Measurements from ENCODE around the gene FGFBP2.

The FGFBP2 gene, protein sequence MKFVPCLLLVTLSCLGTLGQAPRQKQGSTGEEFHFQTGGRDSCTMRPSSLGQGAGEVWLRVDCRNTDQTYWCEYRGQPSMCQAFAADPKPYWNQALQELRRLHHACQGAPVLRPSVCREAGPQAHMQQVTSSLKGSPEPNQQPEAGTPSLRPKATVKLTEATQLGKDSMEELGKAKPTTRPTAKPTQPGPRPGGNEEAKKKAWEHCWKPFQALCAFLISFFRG

DNA sequence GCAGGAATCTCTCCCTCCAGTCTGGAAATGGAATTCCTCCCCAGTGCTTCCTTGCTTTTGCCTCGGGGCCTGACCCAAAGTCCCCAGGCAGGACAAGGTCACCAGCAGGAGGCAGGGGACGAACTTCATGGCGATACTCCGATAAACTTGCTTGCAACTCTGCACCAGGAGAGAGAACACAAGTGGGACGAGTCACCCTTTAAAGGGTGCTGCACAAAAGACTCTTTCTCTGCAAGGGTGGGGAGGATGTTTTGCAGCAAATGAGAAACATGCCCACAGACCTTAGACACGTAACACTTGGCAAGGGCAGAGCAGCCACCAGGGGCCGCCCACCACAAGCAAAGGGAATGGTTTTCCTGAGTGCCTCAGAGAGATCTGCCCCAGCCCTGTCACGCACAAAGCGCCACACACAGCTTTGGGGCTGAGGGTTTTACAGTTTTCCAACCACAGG lies at the start of gene FGFBP2:
Gene FGFBP2 (minus strand): TSS at position 175 of the 451 bp plus-strand sequence. CDS start 46 bp downstream, at position 129.
- DNase-seq, result peak; percentile 69

DNA sequence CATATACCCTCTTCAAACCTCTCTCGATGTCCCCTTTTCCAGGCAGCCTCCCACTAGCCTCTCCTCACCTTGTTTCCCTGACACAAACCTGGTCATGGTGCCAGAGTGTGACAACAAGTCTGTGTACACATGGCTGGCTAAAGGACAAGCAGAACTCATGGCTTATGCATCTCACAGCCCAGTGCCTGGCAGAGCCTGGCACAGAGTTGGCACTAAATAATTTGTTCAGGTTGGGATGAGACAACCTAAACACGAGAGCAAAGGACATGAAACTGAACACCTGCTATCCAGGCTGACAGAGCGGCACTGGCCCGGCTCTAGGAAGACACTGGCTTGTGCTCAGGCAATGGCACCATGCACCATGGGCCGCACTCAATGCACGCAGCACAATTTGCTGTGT lies 48.2 kb upstream of the FGFBP2 start:
- DNase-seq, result no peak

DNA sequence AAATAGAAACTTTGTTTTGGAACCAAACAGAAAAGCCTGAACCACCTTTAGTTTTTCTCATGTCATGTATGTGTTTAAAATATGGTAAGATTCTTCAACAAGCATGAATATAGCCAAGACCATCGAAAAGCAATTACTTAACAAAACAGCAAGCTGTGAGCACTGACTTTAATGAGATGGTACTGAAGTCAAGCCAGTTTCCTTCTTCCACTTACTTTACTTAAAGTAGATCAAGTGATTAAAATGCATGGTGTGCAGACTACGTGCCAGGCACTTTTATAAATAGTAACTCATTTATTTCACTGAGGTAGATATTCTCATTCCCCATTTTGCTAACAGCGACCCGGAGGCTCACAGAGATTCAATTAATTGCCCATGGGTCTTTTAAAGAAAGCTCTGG lies 46.2 kb upstream of the FGFBP2 start:
- DNase-seq, result no peak

DNA sequence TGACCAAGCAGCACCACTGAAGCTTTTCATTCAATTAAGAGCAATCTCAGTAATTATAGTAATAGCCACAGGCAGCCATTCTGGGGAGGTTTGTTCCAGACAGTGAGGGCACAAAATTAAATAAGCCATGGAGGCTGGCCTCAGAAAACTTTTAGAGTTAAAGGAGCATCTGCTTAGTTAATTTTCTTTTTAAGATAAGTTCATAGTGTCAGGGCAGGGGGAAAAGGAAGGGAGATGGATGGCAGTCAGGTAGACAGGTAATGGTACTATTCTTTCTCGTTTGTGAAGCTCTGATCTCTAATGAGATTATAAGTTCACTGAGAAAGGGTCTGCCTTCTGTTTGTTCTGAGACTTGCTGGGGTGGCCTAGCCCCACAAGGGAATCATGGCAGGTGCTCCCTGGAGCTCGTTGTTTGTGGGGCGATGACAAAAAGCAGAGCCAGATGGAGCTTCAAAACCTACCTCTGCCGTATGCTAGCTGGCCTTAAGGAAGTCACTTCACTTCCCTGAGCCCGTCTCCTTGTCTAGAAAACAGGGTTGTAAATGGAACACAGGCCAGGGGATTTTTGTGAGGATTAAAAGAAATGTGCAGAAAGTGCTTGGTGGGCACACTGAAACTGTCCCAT lies 44.6 kb upstream of the FGFBP2 start:
- DNase-seq, result peak; percentile 87

DNA sequence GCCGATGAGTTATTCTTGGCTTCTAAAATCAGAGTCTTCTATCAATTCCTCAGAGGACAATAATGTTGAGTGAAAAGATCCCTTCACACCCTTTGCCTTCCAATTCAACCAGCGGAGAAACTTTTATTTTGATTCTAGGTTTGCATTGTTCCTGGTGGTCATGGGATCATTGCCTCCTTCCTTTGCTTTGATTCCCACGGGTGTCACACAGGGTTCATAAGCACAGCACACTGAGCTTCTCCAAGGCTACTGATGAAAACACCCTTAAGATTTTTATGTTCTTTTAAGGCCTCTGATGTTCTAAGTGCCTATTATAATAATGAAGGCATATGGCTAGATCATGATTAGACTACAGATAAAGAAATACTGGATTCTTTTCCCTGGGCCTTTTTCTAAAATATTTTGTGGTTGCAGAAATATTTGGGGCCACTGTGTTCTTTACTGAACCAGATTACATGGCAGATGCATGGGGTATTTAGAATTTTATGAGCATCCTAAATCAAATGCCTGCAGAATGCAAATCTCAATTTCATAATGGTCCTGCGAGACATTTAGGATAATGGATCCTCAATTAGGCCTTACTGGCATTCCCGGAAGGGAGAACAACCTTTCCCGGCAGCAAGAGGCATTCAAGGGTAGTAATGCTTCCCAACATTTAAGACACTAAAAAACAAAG lies 43.9 kb upstream of the FGFBP2 start:
- DNase-seq, result peak; percentile 49

DNA sequence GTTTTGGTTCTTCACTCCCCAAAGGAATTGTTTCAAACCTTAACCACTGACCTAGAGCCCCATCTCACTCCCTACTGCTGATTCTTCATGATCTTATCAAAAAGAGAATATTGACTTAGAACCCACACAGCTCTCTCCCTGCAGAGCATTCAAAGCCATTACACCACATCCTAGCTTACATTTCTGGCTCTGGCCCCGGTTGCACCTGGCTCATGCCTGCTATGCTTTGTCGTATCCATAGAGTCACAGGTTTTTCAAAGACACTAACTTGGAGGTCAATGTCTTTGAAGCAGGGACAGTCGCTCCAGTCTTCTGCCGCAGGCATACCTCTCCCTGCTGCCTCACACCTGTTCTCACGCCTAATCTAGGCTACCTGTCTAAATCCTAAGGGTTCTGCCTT lies 42.7 kb upstream of the FGFBP2 start:
- DNase-seq, result no peak

DNA sequence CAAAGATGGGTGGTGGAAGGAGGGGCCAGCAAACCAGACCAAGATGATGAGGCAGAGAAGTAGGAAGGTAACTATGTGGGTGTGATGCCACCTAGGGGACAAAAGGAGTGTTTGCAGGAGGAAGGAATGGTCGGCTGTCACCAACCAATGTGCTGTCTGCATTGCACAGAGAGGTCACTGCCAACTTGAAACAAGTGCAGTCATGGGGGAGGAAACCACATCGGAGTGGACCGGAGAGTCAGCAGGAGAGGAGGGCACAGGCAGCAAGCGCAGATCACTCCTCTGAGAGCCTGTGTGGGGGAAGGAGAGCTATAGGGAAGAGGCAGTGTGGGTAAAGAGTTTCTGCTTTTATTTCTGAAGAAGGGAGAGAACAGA lies 38.5 kb upstream of the FGFBP2 start:
- DNase-seq, result peak; percentile 70

DNA sequence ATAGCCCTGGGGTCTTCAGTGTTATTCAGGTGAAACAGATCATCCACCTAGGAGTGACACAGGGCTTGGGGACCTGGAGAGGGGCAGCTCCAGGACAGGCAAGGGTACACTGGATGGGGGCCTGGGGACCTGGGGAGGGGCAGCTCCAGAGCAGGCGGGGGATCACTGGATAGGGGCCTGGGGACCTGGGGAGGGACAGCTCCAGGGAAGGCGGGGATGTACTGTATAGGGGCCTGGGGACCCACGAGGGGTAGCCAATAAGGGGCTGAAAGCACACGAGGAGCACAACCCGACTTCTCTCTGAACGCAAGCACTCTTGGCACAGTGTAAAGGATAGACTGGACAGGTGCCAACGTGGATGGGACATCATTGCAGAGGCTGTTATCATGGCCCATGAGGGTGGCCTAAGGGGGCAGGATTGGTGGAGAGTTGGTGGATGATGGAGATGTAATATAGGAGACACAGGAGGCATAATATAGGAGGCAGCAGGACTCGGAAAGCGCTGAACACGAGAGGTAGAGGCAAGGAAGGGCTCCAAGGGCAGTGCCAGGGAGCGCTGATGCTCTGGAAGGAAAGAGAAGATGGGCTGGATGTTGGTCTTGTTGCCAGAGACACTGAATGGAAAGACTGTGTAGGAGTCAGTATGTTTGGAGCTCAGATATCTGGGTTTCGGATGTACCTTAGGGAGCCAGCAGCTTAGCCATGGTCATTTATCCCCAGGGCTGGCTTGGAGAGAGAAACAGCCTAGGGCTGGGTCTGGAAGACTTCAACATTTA lies 37.9 kb upstream of the FGFBP2 start:
- no peak for DNase-seq

DNA sequence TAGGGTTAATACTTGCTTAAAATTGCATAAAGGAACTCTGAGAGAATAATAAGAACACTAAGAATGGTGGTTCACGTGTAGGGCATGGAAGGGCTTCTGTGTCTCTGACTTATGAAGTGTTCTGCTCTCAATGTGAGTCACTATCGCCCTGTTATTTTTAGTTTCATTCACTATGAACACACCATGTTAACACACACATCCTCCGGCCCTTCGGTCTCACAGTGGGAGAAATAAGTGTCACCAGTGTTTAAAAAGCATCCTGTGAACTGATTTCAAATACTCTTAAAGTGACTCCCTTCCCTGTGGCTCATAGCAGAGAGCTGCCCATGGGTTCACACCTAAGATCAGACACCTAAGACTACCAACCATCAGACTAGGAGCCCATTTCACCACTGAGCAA lies 33.8 kb upstream of the FGFBP2 start:
- DNase-seq, result no peak

DNA sequence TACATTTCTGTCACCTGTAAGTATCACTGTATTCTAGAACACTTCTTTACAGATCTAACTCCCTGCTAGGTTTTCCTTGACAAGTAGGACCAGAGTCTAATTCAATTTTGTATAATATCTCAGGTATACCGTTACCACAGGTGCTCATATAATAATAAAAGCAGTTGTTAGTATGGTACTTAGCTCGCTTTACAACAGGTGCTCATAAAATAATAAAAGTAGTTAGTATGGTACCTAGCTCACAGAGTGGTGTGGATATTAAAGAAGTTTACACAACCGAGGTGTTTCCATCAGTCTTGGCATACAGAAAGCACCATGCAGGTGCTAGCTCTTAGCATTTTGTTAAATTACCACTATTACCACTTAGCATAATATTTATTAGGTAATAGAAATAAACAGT lies 32.9 kb upstream of the FGFBP2 start:
- no peak for DNase-seq

DNA sequence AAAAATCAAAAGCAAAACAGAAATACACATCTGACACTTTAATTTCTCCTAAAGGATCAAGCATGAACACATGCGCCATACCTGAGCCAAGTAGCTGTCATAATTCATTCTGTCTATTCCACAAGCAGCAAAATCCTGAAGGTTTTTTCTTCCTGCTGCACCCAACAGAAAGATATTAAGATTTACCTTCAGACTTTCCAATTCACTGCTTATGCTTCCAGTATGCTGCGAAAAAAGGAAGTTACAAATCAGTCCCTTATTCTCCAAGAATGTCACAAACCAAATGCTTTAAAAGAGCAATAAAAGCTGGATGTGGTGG lies 29.2 kb upstream of the FGFBP2 start:
- no peak for DNase-seq

DNA sequence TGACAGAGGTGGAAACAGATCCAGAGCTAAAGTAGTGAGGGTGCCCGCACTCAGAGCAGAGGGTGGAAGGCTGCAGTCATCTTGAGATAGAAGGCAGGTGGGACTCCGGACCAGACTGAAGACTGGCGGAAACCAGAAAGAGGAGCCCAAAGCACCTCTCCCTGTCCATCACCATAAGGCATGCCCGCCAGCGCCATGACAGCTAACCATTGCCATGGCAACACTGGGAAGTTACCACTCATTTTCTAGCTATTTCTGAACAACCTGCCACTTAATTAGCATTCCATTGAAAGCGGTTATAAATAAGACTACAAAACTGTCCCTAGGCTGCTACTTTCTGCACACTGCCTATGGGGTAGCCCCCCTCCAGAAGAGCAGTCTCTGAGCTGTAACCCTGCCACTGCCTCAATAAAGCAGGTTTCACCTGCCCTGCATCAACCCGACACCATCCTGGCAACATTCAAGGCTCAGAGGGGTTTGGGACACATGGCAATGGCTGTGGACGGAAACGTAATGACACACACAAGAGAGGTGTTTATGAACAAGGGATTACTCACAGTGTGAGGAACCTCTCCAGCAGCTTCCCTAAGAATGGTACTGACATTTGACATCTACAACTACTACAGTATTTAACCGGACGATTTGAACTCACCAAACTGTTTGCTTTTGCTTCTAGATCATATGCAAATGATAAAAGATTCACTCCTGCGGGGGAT lies 27.8 kb upstream of the FGFBP2 start:
- DNase-seq, result no peak

DNA sequence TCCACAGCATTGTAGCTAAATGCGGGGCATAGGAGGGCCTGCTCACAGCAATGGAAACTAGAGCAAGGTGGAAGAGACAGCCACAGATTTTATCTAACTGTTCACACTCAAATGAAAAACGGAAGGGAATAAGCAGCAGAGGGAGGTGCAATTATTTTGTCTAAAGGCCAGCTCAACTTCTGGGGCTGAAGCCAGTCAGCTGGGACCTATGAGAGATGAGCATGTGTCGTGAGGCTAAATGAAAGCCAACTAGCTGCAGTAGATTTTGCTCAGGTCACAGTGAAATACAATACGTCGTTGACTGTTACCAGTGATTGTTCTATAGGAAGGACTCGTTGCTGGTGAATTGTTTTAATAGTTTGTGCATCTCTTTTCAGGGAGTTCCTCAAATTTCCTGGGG lies 26.4 kb upstream of the FGFBP2 start:
- DNase-seq, result no peak

DNA sequence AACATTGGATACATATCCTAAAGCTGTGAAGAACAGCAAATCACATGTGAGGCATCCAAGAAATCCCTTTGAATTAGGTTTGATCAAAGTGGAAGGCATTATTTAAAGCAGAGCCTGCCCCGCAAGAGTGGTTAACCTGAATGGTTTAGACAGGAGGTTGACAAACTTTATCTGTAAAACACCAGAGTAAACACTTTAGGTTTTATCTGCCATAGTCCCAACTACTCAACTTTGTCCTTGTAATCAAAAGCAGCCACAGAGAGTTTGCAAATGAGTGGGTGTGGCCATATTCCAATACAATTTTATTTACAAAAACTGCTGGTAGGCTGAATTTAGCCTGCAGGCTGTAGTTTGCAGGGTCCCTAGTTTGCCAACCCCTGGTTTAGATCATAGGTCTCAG lies 25.2 kb upstream of the FGFBP2 start:
- no peak for DNase-seq

DNA sequence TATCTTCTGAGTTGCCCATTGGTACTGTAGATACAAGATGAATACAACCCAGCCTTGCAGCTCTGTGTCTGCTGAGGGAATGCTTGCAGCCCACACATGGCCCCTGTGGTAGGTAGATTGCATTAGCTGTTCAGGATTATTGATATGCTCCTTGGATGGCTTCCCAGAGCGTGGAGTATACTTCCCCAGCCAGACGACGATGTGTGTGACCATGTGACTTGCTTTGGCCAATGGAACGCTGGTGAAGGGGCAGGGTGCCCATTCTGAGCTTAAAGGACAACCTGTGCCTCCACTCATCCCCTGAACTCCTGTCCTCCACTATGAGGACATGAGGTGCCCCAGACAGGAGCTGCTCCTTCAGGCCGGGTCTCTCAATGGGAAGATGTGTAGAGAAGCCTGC lies 23.9 kb upstream of the FGFBP2 start:
- no peak for DNase-seq

DNA sequence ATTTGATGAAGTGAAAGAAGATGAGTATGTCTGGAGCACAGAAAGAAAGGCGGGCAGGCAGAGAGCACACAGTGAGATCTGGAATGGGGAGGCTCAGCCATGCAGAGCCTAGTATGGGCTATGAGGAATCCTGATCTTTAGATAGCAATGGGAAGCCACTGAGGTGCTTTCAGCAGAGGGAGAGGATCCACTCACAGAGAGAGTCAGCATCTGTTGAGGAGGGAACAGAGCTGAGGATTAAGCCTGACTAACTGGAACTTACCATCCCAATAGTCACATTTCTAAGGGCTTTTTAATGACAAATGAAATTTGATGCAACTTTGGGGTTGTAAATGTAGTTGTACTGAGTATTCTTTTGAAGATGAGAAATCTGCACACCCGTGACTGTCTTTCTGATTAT lies 20.6 kb upstream of the FGFBP2 start:
- DNase-seq, result no peak

DNA sequence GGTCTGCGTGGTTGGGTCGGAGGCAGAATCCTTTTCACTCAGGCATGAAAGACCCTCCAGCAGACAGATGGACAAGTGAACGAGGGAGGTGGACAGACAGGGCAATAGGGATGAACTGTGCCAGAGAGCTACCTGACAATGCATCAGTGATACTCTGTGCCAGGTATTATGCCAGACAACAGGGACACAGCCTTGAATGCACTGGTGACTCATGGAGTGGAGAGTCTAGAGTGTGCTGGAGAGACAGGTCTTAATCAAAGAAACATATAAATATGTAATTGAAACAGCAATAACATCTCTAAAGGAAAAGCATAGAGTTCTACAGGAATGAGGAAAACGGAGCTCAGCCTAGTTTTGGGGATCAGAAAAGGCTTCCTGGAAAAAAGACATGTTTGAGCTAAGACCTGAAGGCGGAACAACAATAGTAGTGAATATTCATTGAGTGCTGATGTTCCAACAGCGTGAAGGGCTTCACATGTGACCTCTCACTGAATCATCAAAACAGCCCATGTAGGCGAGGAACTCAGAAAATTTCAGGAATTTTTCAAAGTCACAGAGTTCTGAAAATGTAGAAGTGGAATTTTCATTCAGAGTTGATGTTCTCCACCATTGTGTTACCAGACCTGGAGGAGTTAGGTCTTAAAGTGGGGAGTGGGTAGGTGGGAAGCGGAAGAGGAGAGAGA lies 20.0 kb upstream of the FGFBP2 start:
- no peak for DNase-seq

DNA sequence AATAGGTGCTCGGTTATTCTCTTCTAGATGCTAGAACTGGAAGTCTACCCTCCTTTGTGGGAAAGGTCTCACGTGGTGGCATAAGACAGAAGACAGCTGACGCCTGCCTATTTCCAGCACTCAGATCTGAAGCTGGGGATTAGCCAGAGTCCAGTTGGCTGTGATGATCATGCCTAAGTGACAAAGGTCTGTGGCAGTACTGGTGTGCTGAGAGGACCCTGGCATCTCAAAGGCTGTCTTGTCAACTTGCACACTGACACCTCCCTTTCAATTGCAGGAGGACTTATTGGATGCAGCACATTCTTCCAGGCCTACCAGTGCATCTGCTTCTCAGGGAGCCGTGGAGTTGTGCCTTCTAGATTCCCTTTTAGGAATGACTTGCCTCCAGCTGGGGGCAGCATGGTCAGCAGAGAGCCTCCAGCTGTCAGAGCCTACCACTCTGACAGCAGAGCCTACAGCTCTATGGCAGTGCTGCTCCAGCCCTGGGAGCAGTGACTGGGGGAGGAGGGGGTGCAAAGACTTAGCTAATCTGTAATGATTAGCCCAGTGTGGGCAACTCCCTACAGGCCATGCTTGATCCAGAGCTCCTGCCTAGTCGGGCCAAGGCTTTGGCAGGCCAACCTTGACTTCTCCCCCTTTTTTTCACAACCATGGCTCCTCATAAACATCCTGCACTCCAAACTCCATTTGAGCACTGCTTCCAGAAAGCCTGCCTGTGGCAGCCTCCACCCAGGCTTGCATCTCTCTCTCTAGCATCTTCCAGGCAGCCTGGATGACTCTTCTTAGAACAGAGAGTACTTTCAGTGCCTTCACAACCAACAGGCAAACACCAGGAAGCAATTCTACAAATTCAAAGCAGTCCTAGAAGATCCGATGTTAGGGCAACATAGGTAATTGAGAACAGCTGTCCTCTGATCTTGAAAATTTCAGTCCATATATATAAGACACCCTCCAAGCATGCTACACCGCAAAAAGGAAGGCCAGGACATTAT lies 13.8 kb upstream of the FGFBP2 start:
- DNase-seq, result peak; percentile 29

DNA sequence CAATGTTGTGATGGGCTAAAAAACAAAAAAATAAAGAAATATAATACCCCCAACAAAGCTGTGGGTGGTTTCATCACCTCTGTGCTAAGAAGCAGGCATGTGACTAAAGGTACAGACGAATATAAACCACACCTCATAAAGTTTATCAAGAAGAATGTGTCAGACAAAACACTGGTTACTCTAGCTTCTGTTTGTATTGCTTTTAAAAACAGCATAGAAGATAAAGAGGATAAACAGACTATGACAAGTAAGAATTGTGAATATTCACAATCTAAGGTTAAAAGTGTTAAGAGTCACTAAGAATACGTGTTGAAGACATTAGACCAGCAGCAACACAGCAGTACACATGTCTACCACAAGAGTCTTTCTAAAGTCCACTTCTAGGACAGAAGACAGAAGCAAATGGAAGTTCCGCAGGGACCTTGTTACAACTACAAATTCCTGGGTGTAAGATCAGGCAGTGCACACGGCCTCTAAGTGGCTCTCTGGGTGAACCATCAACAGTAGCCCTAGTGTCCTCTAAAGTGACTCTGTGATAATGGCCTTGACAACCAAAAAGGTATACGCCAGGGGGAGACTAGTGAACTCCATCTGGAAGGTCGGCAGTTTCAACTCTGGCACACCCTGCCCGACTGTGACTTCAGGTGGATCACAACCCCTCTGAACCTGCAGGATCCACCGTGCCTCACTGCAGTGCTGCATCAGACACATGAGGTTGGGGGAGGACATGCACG lies 8.3 kb upstream of the FGFBP2 start:
- DNase-seq, result no peak

DNA sequence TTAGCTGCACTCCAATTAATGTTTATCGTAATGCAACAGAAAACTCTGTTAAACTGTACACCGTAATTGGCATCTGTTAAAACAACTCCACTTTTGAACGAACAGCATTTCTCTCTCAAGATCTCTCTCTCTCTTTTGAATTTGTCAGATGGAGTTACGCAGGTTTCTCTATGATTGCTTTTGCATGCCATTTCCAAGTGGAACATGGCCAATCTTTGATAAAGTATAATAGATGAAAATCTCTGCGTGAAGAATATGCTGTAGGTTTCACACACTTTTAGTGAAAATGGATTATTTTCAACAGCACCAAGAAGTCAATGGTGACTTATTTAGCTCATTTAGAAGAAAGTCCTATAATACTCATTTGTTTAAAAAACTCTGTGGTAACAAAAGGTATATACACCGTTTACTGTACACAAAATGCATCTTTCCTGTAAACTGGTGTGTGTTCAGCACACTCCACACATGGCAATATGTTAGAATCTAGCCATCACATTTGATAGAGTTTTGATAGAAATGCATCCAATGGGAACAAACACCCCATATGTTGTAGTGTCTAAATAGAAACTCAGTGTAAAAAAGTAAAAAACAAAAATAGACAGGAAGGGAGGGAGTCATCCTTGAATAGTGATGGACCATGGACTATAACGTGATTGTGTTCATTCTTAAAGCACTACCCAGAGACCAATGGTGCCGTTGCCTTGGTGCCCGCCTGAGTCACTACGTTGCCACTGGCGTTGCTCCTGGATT lies 5.8 kb upstream of the FGFBP2 start:
- DNase-seq, result no peak
